K562 (cell line): Measurements from ENCODE around the gene AMFR. TPM values are rescaled to one million over a fixed set of nuclear protein-coding genes. Genes with fewer than 3 reads are reported as not detected.

ENCODE experiments used
- ASH1L ChIP-seq: fragments of 450-650 bp; IDR thresholded peaks from 2 replicates; pipeline ENCODE4 v1.6.1; 2018; ENCODE audit warnings: borderline replicate concordance, mild to moderate bottlenecking, low read depth; ENCODE audit not compliant: partially characterized antibody
- ETS2 ChIP-seq: IDR thresholded peaks from 2 replicates; pipeline ENCODE4 v1.6.1; 2016; ENCODE audit warnings: borderline replicate concordance, missing genetic modification characterization, mild to moderate bottlenecking, moderate library complexity, missing compliant biosample characterization; ENCODE audit not compliant: poor library complexity, severe bottlenecking
- HDAC2 ChIP-seq: fragments of 450-650 bp; IDR thresholded peaks from 2 replicates; pipeline ENCODE4 v1.6.1; 2016; ENCODE audit warnings: mild to moderate bottlenecking
- LARP7 ChIP-seq: fragments of 450-650 bp; IDR thresholded peaks from 2 replicates; pipeline ENCODE4 v1.6.1; 2016
- NCOA6 ChIP-seq: fragments of 450-650 bp; IDR thresholded peaks from 2 replicates; pipeline ENCODE4 v1.6.1; 2017; ENCODE audit warnings: mild to moderate bottlenecking
- NRF1 ChIP-seq, 2 experiments: fragments of 450-650 bp; IDR thresholded peaks in 1 of 2; conservative IDR thresholded peaks in 1 of 2; 2 replicates each; pipeline ENCODE4 v1.6.1; 2014; ENCODE audit warnings: mild to moderate bottlenecking in 2 of 2
- PML ChIP-seq: IDR thresholded peaks from 2 replicates; pipeline ENCODE4 v1.6.1; 2012; ENCODE audit warnings: low read length, inconsistent platforms
- RFX1 ChIP-seq: fragments of 450-650 bp; IDR thresholded peaks from 2 replicates; pipeline ENCODE4 v1.6.1; 2016; ENCODE audit warnings: mild to moderate bottlenecking, moderate library complexity
- RFX7 ChIP-seq: fragments of 250-450 bp; sonication (Bioruptor Pico); IDR thresholded peaks from 2 replicates; pipeline ENCODE4 v1.5.1; 2021; ENCODE audit warnings: mild to moderate bottlenecking
- SMAD3 ChIP-seq: fragments of 450-650 bp; formaldehyde crosslinking; conservative IDR thresholded peaks from 2 replicates; pipeline ENCODE4 v1.4.0; 2020; ENCODE audit warnings: mild to moderate bottlenecking
- SNRNP70 ChIP-seq: fragments of 200-400 bp; formaldehyde crosslinking; optimal IDR thresholded peaks from 2 replicates; pipeline ENCODE3; 2017; ENCODE audit warnings: low read depth, low read length
- TAF9B ChIP-seq: fragments of 450-650 bp; IDR thresholded peaks from 2 replicates; pipeline ENCODE4 v1.6.1; 2018; ENCODE audit warnings: mild to moderate bottlenecking; ENCODE audit not compliant: partially characterized antibody
- U2AF2 ChIP-seq: fragments of 200-400 bp; formaldehyde crosslinking; optimal IDR thresholded peaks from 2 replicates; pipeline ENCODE3; 2017; ENCODE audit warnings: low read depth, mild to moderate bottlenecking, low read length
- ZNF175 ChIP-seq: fragments of 200-800 bp; sonication (Bioruptor generic); IDR thresholded peaks from 2 replicates; pipeline ENCODE4 v1.6.1; 2016; ENCODE audit warnings: low read depth, mild to moderate bottlenecking, missing genetic modification characterization, missing compliant biosample characterization
- ZNF3 ChIP-seq: fragments of 250-450 bp; sonication (Bioruptor Pico); IDR thresholded peaks from 2 replicates; pipeline ENCODE4 v1.5.0; 2021; ENCODE audit warnings: mild to moderate bottlenecking, moderate library complexity
- ZNF436 ChIP-seq: fragments of 250-450, 450-650 bp; sonication (Bioruptor Pico); formaldehyde crosslinking; IDR thresholded peaks from 2 replicates; pipeline ENCODE4 v1.7.0; 2020; ENCODE audit warnings: mild to moderate bottlenecking
- ZNF444 ChIP-seq: fragments of 250-450 bp; sonication (Bioruptor Pico); IDR thresholded peaks from 2 replicates; pipeline ENCODE4 v1.4.0; 2020; ENCODE audit warnings: mild to moderate bottlenecking, moderate library complexity
- polyA plus RNA-seq, 8 experiments: library from polyadenylated mRNA; depleted of rRNA in 4 of 8; stranded (reverse) in 5 of 8; unstranded in 3 of 8; fragments of >200 nt; fragmentation: Nextera tagmentation in 2 of 8; fragmentation: Illumina TruSeq in 1 of 8; extraction: Ambion mirVana in 2 of 8; extraction: Trizol in 1 of 8; gene quantifications; 2 replicates each; pipeline versions ENCODE4 v1.2.1 to v1.2.3, GENCODE V29; 2011 to 2014; ENCODE audit warnings: inconsistent platforms in 1 of 8, missing spikeins in 1 of 8
- total RNA-seq, 7 experiments: library from RNA; depleted of rRNA in 6 of 7; stranded (reverse); fragments of >200 nt in 6 of 7; fragmentation: Illumina TruSeq in 2 of 7; extraction: Trizol in 2 of 7; gene quantifications; 2 replicates each; pipeline versions ENCODE4 v1.2.1 to v1.2.3, GENCODE V29; 2011 to 2021; ENCODE audit warnings: low replicate concordance in 1 of 7
- TF ChIP-seq, protein P1 (sequence below): IDR thresholded peaks from 2 replicates; pipeline ENCODE4 v1.6.1; 2012; ENCODE audit warnings: low read depth, low read length, improper control_type of control experiment, borderline replicate concordance
- TF ChIP-seq, protein P2 (sequence below): fragments of 250-450 bp; sonication (Bioruptor Pico); IDR thresholded peaks from 2 replicates; pipeline ENCODE4 v1.8.0; 2022; ENCODE audit warnings: inconsistent platforms, mild to moderate bottlenecking, moderate library complexity, borderline replicate concordance
- TF ChIP-seq, protein P3 (sequence below): fragments of 250-450 bp; sonication (Bioruptor Pico); IDR thresholded peaks from 2 replicates; pipeline ENCODE4 v1.4.0; 2020
- TF ChIP-seq, protein P4 (sequence below): fragments of 250-450 bp; sonication (Bioruptor Pico); IDR thresholded peaks from 2 replicates; pipeline ENCODE4 v1.4.0; 2020; ENCODE audit warnings: borderline replicate concordance
- TF ChIP-seq, protein P5 (sequence below): fragments of 250-450 bp; sonication (Bioruptor Pico); IDR thresholded peaks from 2 replicates; pipeline ENCODE4 v1.8.0; 2022; ENCODE audit warnings: moderate library complexity, mild to moderate bottlenecking, inconsistent platforms

The AMFR gene
- total and polyA plus RNA-seq, 9 of the 15 experiments (the other 6 are each of a cell fraction or from before 2014, with no cell fraction given) = 15.6 to 113 (median 58.4) TPM

DNA sequence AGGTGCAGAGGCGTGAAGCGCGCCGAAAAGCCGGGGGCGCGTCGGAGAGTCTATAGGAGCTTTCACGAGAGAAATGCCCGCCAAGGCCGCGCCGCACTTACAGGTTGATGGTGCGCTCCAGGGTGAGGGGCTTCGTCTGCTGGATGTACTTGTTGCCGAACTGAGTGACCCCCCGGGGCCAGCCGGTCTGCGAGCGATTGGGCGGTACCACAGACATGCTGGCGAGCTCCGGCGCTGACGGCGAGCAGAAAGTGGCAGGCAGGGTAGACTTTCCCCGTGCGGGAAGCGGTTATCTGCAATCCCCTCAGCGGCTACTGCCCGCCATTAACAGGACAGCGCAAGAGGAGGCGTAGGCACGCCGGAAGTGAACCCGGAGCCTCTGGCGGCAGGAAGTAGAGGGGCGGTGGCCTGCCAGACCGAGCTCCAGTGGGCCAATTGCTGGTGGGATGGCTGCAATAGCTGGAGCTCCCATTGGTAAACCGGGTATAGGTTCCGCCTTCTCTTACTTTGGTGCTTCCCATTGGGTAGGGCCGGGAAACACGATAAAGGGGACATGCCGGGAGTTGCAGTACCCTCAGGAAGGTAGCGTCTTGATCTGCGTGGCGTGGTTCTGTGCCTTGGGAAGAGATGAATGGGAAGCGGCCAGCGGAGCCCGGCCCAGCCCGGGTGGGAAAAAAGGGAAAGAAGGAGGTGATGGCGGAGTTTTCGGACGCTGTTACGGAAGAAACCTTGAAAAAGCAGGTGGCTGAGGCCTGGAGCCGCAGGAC is 25.8 kb upstream of the AMFR start, which contains the start of the genes NUDT21 and OGFOD1 (continued):
- TF ChIP-seq ZNF436 (CRISPR knock-in tag) = no peak
- no peak for TF ChIP-seq SMAD3
- TF ChIP-seq ZNF3 = no peak
- TF ChIP-seq, protein P1, sequence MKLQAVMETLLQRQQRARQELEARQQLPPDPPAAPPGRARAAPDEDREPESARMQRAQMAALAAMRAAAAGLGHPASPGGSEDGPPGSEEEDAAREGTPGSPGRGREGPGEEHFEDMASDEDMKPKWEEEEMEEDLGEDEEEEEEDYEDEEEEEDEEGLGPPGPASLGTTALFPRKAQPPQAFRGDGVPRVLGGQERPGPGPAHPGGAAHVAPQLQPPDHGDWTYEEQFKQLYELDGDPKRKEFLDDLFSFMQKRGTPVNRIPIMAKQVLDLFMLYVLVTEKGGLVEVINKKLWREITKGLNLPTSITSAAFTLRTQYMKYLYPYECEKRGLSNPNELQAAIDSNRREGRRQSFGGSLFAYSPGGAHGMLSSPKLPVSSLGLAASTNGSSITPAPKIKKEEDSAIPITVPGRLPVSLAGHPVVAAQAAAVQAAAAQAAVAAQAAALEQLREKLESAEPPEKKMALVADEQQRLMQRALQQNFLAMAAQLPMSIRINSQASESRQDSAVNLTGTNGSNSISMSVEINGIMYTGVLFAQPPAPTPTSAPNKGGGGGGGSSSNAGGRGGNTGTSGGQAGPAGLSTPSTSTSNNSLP = no peak
- TF ChIP-seq SNRNP70 = no peak
- TF ChIP-seq NRF1 (conservative IDR thresholded peaks at IDR 0.05 in 1 of 2, IDR thresholded peaks at IDR 0.05 in 1 of 2) = peak; percentile 67 to 75
- peak; percentile 50 for TF ChIP-seq PML
- no peak for TF ChIP-seq RFX1
- TF ChIP-seq ASH1L = peak; percentile 92
- no peak for TF ChIP-seq RFX7 (CRISPR knock-in tag)
- TF ChIP-seq, protein P2, sequence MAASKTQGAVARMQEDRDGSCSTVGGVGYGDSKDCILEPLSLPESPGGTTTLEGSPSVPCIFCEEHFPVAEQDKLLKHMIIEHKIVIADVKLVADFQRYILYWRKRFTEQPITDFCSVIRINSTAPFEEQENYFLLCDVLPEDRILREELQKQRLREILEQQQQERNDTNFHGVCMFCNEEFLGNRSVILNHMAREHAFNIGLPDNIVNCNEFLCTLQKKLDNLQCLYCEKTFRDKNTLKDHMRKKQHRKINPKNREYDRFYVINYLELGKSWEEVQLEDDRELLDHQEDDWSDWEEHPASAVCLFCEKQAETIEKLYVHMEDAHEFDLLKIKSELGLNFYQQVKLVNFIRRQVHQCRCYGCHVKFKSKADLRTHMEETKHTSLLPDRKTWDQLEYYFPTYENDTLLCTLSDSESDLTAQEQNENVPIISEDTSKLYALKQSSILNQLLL (CRISPR knock-in tag) = no peak
- TF ChIP-seq, protein P3, sequence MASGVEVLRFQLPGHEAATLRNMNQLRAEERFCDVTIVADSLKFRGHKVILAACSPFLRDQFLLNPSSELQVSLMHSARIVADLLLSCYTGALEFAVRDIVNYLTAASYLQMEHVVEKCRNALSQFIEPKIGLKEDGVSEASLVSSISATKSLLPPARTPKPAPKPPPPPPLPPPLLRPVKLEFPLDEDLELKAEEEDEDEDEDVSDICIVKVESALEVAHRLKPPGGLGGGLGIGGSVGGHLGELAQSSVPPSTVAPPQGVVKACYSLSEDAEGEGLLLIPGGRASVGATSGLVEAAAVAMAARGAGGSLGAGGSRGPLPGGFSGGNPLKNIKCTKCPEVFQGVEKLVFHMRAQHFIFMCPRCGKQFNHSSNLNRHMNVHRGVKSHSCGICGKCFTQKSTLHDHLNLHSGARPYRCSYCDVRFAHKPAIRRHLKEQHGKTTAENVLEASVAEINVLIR (CRISPR knock-in tag) = peak; percentile 33; the same call in 1 of the 2 replicates
- no peak for TF ChIP-seq ZNF444 (CRISPR knock-in tag)
- no peak for TF ChIP-seq LARP7
- TF ChIP-seq TAF9B = peak; percentile 69
- TF ChIP-seq HDAC2 = peak; percentile 63; the same call in 1 of the 2 replicates
- TF ChIP-seq, protein P4, sequence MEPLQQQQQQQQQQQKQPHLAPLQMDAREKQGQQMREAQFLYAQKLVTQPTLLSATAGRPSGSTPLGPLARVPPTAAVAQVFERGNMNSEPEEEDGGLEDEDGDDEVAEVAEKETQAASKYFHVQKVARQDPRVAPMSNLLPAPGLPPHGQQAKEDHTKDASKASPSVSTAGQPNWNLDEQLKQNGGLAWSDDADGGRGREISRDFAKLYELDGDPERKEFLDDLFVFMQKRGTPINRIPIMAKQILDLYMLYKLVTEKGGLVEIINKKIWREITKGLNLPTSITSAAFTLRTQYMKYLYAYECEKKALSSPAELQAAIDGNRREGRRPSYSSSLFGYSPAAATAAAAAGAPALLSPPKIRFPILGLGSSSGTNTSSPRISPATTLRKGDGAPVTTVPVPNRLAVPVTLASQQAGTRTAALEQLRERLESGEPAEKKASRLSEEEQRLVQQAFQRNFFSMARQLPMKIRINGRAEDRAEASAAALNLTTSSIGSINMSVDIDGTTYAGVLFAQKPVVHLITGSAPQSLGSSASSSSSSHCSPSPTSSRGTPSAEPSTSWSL (CRISPR knock-in tag) = no peak
- no peak for TF ChIP-seq ZNF175 (CRISPR knock-in tag)
- TF ChIP-seq ETS2 (tag) = no peak
- TF ChIP-seq U2AF2 = no peak
- TF ChIP-seq, protein P5, sequence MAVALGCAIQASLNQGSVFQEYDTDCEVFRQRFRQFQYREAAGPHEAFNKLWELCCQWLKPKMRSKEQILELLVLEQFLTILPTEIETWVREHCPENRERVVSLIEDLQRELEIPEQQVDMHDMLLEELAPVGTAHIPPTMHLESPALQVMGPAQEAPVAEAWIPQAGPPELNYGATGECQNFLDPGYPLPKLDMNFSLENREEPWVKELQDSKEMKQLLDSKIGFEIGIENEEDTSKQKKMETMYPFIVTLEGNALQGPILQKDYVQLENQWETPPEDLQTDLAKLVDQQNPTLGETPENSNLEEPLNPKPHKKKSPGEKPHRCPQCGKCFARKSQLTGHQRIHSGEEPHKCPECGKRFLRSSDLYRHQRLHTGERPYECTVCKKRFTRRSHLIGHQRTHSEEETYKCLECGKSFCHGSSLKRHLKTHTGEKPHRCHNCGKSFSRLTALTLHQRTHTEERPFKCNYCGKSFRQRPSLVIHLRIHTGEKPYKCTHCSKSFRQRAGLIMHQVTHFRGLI (CRISPR knock-in tag) = no peak
- no peak for TF ChIP-seq NCOA6
